ENCODE data around the gene FAM98C.

The FAM98C gene

DNA sequence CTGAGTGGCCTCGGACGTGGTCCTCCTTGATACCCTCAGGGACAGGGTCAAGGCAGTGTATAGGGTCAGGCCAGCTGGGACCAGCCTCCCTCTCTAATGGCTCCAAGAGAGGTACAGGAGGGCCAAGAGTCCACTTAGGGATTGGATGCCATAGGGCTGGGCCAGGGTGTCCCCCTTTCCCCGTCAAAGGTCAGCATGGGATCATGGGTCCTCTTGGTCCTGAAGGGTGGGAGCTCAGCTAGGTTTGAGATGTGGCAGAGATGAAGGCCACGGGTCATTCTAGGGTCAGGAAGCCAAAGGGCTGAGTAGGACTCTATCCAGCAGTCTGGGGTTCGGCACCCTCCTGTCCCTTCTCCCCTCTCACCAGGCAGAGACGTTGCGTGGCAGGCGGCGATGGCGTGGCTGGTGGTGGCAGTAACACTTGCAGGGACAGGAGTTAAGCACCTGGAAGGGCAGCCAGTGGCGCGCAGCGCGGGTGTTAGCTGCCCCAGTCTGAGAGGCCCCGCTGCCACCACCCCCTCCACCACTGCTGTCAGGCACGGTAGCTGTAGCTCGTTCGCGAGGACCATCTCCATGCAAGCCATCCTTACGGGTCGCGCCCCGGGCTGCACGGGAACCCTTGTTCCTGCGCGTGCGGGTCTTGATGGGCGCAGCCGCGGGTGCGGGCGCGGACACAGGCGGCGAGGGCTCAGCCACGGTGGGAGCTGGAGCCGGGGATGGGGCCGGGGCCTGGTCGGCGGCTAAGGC, 17.7 kb upstream of the FAM98C start:
- Histone ChIP-seq H3K36me3 (ENCODE audit: control insufficient read depth in 1 of 2, insufficient read depth in 2 of 2, low read length in 2 of 2) (peaks cover 55 to 60% of the 10 kb centered on the region in 2 experiments), H4K91ac (ENCODE audit: low read depth, low read length) (no peak overlapping the region), H3K4ac (ENCODE audit: low read depth, low read length) (no peak overlapping the region), H3K4me3 (ENCODE audit: low read depth, low read length) (no peak overlapping the region), H3K18ac (ENCODE audit: low read length) (no peak overlapping the region), H2AFZ (ENCODE audit: insufficient read depth, low read length, poor library complexity) (no peak overlapping the region), H3K9me3 (ENCODE audit: insufficient read depth, low read depth, low read length) (no peaks in the 10 kb centered on the region), H2BK120ac (ENCODE audit: insufficient read depth, low read length, poor library complexity) (no peak overlapping the region), H2AK5ac (ENCODE audit: low read length) (no peak overlapping the region), H3K79me2 (ENCODE audit: control insufficient read depth, insufficient read depth, low read length, poor library complexity) (no peaks in the 10 kb centered on the region), H4K8ac (ENCODE audit: low read depth, low read length) (no peak overlapping the region), H3K14ac (ENCODE audit: low read length) (no peak overlapping the region), H4K12ac (ENCODE audit: low read depth, low read length) (no peak overlapping the region), H3K4me1 (ENCODE audit: control insufficient read depth in 1 of 2, insufficient read depth in 2 of 2, low read length in 2 of 2) (peaks cover 19 to 21% of the 10 kb centered on the region in 2 experiments), H3K79me1 (ENCODE audit: low read length) (peaks cover 8% of the 10 kb centered on the region), H3K27me3 (ENCODE audit: insufficient read depth, low read length) (no peaks in the 10 kb centered on the region), H2BK5ac (ENCODE audit: low read depth, low read length, poor library complexity) (no peak overlapping the region), H3K27ac (ENCODE audit: low read depth, low read length) (no peak overlapping the region), H3K9ac (ENCODE audit: low read length) (no peak overlapping the region), H3K23ac (ENCODE audit: low read length) (no peak overlapping the region), H2BK12ac (ENCODE audit: low read length) (no peak overlapping the region), H3K4me2 (ENCODE audit: low read length) (no peak overlapping the region)
- WGBS (ENCODE audit: extremely low coverage, insufficient coverage, insufficient read length), result no CpG with 5 or more reads among the region's 40 CpGs
- no peak for DNase-seq

DNA sequence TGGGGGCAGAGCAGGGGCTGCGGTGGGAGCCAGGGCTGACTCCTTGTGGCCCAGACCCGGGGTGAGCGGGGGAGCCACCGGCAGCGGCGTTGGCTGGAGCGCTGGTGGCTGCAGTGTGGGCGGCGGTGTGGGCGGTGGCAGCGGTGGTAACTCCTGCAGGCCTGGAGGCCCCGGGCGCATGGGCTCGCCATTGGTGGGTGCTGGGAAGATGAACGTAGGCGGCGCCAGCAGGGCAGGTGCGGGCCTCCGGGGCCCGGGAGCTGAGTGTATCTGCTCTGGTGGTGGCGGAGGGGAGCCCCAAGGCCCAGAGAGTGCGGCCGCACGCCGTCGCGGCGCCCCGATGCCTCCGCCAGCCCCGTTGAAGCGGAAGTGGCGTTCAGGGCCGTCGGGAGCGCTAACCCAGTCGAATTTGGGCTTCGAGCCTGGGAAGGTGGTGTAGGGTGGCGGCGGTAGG, 17.1 kb upstream of the FAM98C start:
- Histone ChIP-seq H3K9me3 (ENCODE audit: insufficient read depth, low read depth, low read length) (no peaks in the 10 kb centered on the region), H3K14ac (ENCODE audit: low read length) (no peak overlapping the region), H3K27me3 (ENCODE audit: insufficient read depth, low read length) (no peaks in the 10 kb centered on the region), H3K9ac (ENCODE audit: low read length) (no peak overlapping the region), H3K27ac (ENCODE audit: low read depth, low read length) (no peak overlapping the region), H3K4ac (ENCODE audit: low read depth, low read length) (no peak overlapping the region), H3K4me1 (ENCODE audit: control insufficient read depth in 1 of 2, insufficient read depth in 2 of 2, low read length in 2 of 2) (peaks cover 19 to 21% of the 10 kb centered on the region in 2 experiments), H3K4me3 (ENCODE audit: low read depth, low read length) (no peak overlapping the region), H4K8ac (ENCODE audit: low read depth, low read length) (no peak overlapping the region), H4K12ac (ENCODE audit: low read depth, low read length) (no peak overlapping the region), H4K91ac (ENCODE audit: low read depth, low read length) (no peak overlapping the region), H3K79me2 (ENCODE audit: control insufficient read depth, insufficient read depth, low read length, poor library complexity) (no peaks in the 10 kb centered on the region), H2AFZ (ENCODE audit: insufficient read depth, low read length, poor library complexity) (no peak overlapping the region), H3K23ac (ENCODE audit: low read length) (no peak overlapping the region), H3K36me3 (ENCODE audit: control insufficient read depth in 1 of 2, insufficient read depth in 2 of 2, low read length in 2 of 2) (peaks cover 49 to 54% of the 10 kb centered on the region in 2 experiments), H3K4me2 (ENCODE audit: low read length) (no peak overlapping the region), H2BK120ac (ENCODE audit: insufficient read depth, low read length, poor library complexity) (no peak overlapping the region), H2BK5ac (ENCODE audit: low read depth, low read length, poor library complexity) (no peak overlapping the region), H3K79me1 (ENCODE audit: low read length) (peaks cover 8% of the 10 kb centered on the region), H2AK5ac (ENCODE audit: low read length) (no peak overlapping the region), H2BK12ac (ENCODE audit: low read length) (no peak overlapping the region), H3K18ac (ENCODE audit: low read length) (no peak overlapping the region)
- no peak for DNase-seq
- WGBS (ENCODE audit: extremely low coverage, insufficient coverage, insufficient read length), result no CpG with 5 or more reads among the region's 40 CpGs

DNA sequence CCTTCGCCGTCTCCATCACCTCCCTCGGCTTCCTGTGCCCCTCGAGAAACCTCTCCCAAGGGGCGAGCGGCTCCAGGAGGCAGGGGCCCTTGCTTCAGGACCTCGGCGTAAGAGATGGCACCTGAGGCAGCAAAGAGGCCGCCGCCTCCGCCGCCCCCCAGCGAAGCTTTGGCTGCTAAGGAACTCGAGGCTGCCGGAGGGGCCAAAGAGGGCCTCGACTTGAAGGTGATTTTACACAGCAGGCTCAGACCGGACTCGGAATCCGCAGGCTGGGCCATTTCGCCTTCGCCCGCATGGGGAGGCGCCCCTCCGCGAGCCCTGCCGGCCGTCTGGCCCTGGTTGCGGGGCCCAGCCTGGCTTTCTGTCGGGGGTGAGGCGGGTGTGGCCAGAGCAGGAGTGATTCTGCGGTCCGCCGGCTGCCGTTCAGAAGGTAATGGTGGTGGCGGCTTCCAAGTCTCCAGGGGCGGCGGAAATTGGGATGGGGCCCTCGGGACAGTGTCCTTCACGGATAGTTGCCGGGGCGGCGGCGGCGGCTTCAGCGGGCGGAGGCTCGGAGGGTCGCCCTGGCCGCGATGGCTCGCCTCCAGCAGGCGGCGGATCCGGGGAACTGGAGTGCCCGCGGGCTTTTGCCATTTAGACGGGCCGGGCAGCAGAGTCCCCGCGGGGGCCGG, 16.5 kb upstream of the FAM98C start:
- no peak overlapping the region for H3K14ac ChIP-seq (ENCODE audit: low read length)
- DNase-seq, result no peak
- peaks cover 8% of the 10 kb centered on the region for H3K79me1 ChIP-seq (ENCODE audit: low read length)
- H3K18ac ChIP-seq (ENCODE audit: low read length), result no peak overlapping the region
- H3K9ac ChIP-seq (ENCODE audit: low read length), result no peak overlapping the region
- H2BK120ac ChIP-seq (ENCODE audit: insufficient read depth, low read length, poor library complexity), result no peak overlapping the region
- no CpG with 5 or more reads among the region's 61 CpGs for WGBS (ENCODE audit: extremely low coverage, insufficient coverage, insufficient read length)
- no peak overlapping the region for H4K8ac ChIP-seq (ENCODE audit: low read depth, low read length)
- no peak overlapping the region for H2BK12ac ChIP-seq (ENCODE audit: low read length)
- H3K9me3 ChIP-seq (ENCODE audit: insufficient read depth, low read depth, low read length), result no peaks in the 10 kb centered on the region
- H3K23ac ChIP-seq (ENCODE audit: low read length), result no peak overlapping the region
- no peak overlapping the region for H3K4me2 ChIP-seq (ENCODE audit: low read length)
- peaks cover 19 to 21% of the 10 kb centered on the region in 2 experiments for H3K4me1 ChIP-seq (ENCODE audit: control insufficient read depth in 1 of 2, insufficient read depth in 2 of 2, low read length in 2 of 2)
- H4K12ac ChIP-seq (ENCODE audit: low read depth, low read length), result no peak overlapping the region
- H2BK5ac ChIP-seq (ENCODE audit: low read depth, low read length, poor library complexity), result no peak overlapping the region
- H2AK5ac ChIP-seq (ENCODE audit: low read length), result no peak overlapping the region
- H2AFZ ChIP-seq (ENCODE audit: insufficient read depth, low read length, poor library complexity), result no peak overlapping the region
- peaks cover 43 to 48% of the 10 kb centered on the region in 2 experiments for H3K36me3 ChIP-seq (ENCODE audit: control insufficient read depth in 1 of 2, insufficient read depth in 2 of 2, low read length in 2 of 2)
- H3K4me3 ChIP-seq (ENCODE audit: low read depth, low read length), result no peak overlapping the region
- no peak overlapping the region for H4K91ac ChIP-seq (ENCODE audit: low read depth, low read length)
- H3K27ac ChIP-seq (ENCODE audit: low read depth, low read length), result no peak overlapping the region
- H3K79me2 ChIP-seq (ENCODE audit: control insufficient read depth, insufficient read depth, low read length, poor library complexity), result no peaks in the 10 kb centered on the region
- H3K4ac ChIP-seq (ENCODE audit: low read depth, low read length), result no peak overlapping the region
- H3K27me3 ChIP-seq (ENCODE audit: insufficient read depth, low read length), result no peaks in the 10 kb centered on the region

DNA sequence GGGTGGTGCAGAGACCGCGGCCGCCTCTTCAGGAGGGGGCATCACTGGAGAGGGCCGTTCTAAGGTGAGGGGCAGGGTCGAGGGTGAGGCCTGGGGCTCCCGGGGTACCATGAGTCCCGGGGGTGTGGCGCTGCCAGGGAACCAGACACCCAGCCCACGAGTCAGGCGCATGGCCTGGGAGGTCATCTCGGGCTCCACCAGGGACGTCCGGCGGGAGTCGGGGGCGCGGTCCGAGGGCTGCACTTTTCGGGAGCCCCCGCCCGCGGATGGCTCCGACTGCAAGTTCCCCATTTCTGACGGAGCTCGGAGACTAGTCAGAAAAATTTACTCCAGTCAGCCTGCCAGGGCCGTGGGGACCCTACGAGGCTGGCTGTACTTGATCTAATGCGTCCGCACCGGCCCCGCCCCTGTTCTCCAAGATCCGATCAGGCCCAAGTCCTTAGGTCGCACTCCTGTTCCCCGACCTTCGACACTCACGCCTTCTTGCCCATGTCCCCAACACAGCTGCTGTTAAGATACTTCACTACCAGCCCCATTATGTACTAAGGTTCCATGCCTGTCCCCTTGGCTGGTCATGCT, 15.8 kb upstream of the FAM98C start:
- no peak for DNase-seq
- Histone ChIP-seq H3K4me2 (ENCODE audit: low read length) (peak overlapping the region; percentile 66), H2AFZ (ENCODE audit: insufficient read depth, low read length, poor library complexity) (no peak overlapping the region), H3K9me3 (ENCODE audit: insufficient read depth, low read depth, low read length) (no peaks in the 10 kb centered on the region), H3K4me1 (ENCODE audit: control insufficient read depth in 1 of 2, insufficient read depth in 2 of 2, low read length in 2 of 2) (peaks cover 19 to 23% of the 10 kb centered on the region in 2 experiments), H3K9ac (ENCODE audit: low read length) (no peak overlapping the region), H3K14ac (ENCODE audit: low read length) (no peak overlapping the region), H2BK120ac (ENCODE audit: insufficient read depth, low read length, poor library complexity) (no peak overlapping the region), H3K79me2 (ENCODE audit: control insufficient read depth, insufficient read depth, low read length, poor library complexity) (no peaks in the 10 kb centered on the region), H4K12ac (ENCODE audit: low read depth, low read length) (no peak overlapping the region), H2BK12ac (ENCODE audit: low read length) (peak overlapping the region; percentile 23), H3K27ac (ENCODE audit: low read depth, low read length) (no peak overlapping the region), H4K8ac (ENCODE audit: low read depth, low read length) (peak overlapping the region; percentile 59), H3K79me1 (ENCODE audit: low read length) (peaks cover 8% of the 10 kb centered on the region), H2AK5ac (ENCODE audit: low read length) (peak overlapping the region; percentile 28), H3K18ac (ENCODE audit: low read length) (no peak overlapping the region), H3K4ac (ENCODE audit: low read depth, low read length) (no peak overlapping the region), H2BK5ac (ENCODE audit: low read depth, low read length, poor library complexity) (no peak overlapping the region), H3K27me3 (ENCODE audit: insufficient read depth, low read length) (no peaks in the 10 kb centered on the region), H4K91ac (ENCODE audit: low read depth, low read length) (no peak overlapping the region), H3K23ac (ENCODE audit: low read length) (no peak overlapping the region), H3K36me3 (ENCODE audit: control insufficient read depth in 1 of 2, insufficient read depth in 2 of 2, low read length in 2 of 2) (peaks cover 37 to 42% of the 10 kb centered on the region in 2 experiments), H3K4me3 (ENCODE audit: low read depth, low read length) (no peak overlapping the region)
- WGBS (ENCODE audit: extremely low coverage, insufficient coverage, insufficient read length), result no CpG with 5 or more reads among the region's 36 CpGs

Measured in trophoblast cell (in vitro differentiated cells and primary cell).